Left ventricle myocardium inferior (tissue), 1 donor: Measurements from ENCODE around the gene HERC3. TPM values are rescaled to one million over a fixed set of nuclear protein-coding genes. Genes with fewer than 3 reads are reported as not detected.
A peak's percentile ranks its signal among the peaks of the same experiment; 100 is the strongest.

Experiments used
- DNase-seq: peaks from one replicate; pipeline ENCODE4 v3.0.0-alpha.2; 2020
- H3K27ac ChIP-seq: fragments of 200-600 bp; replicated peaks from 2 replicates; pipeline ENCODE4 v1.8.0; 2021
- H3K27me3 ChIP-seq: fragments of 200-600 bp; 2 replicates; pipeline ENCODE4 v1.8.0; 2021; ENCODE audit warnings: low read depth
- H3K36me3 ChIP-seq: fragments of 200-600 bp; 2 replicates; pipeline ENCODE4 v1.8.0; 2021
- H3K4me1 ChIP-seq: fragments of 200-600 bp; 2 replicates; pipeline ENCODE4 v1.8.0; 2021
- H3K4me3 ChIP-seq: fragments of 200-600 bp; 2 replicates; pipeline ENCODE4 v1.8.0; 2021; ENCODE audit warnings: mild to moderate bottlenecking, moderate library complexity
- H3K9me3 ChIP-seq: fragments of 200-600 bp; replicated peaks from 2 replicates; pipeline ENCODE4 v1.8.0; 2021
- intact Hi-C: fragments of 100-400 bp; cut with micrococcal nuclease; formaldehyde crosslinking; loops from one replicate; pipeline ENCODE4 v1.11.0; 2022
- total RNA-seq: library from RNA; stranded (reverse); fragmentation: NEBNext Ultra II Directional; extraction: Animal tissue kit (Norgen Biotek cat#: 25700); gene quantifications from one replicate; pipeline ENCODE4 v1.2.1, GENCODE V29; 2021
- TF ChIP-seq, protein P1 (sequence below): fragments of 200-600 bp; IDR thresholded peaks from 2 replicates; pipeline ENCODE4 v1.8.0; 2021; ENCODE audit warnings: antibody characterized with exemption, mild to moderate bottlenecking, borderline replicate concordance
- donor health status: DM: no; HTN: yes; CAD: no; lungs with severe emphysema.

HERC3 gene
- total RNA-seq, 1 donor from 2014 or later: 56.8 TPM

DNA sequence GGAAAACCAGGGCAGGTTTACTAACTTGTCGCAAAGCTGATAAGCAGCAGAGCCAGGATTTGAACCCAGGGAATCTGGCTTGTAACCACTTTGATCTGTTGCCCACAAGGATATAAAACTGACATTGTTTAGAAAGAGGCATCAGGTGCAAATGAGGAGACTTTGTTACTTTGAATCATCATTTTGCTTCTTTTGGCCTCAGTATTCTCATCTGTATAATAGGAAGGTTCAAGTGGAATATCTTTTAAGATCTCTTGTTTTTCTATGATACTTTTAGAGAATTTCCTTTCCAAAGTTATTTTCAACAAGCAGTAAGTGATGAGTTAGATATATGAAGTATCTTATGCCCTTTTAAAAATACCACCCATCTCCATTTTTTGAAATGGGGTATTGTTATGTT, 163.2 kb downstream of the HERC3 start:
- no peak overlapping the region for H3K27ac ChIP-seq
- peaks cover 45% of the 10 kb centered on the region for H3K4me1 ChIP-seq
- TF ChIP-seq, protein P1, sequence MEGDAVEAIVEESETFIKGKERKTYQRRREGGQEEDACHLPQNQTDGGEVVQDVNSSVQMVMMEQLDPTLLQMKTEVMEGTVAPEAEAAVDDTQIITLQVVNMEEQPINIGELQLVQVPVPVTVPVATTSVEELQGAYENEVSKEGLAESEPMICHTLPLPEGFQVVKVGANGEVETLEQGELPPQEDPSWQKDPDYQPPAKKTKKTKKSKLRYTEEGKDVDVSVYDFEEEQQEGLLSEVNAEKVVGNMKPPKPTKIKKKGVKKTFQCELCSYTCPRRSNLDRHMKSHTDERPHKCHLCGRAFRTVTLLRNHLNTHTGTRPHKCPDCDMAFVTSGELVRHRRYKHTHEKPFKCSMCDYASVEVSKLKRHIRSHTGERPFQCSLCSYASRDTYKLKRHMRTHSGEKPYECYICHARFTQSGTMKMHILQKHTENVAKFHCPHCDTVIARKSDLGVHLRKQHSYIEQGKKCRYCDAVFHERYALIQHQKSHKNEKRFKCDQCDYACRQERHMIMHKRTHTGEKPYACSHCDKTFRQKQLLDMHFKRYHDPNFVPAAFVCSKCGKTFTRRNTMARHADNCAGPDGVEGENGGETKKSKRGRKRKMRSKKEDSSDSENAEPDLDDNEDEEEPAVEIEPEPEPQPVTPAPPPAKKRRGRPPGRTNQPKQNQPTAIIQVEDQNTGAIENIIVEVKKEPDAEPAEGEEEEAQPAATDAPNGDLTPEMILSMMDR: no peak
- H3K9me3 ChIP-seq: no peaks in the 10 kb centered on the region
- no peaks in the 10 kb centered on the region for H3K27me3 ChIP-seq
- intact Hi-C loops: no loop called here
- no peak overlapping the region for H3K4me3 ChIP-seq
- peaks cover 26% of the 10 kb centered on the region for H3K36me3 ChIP-seq
- no peak for DNase-seq

DNA sequence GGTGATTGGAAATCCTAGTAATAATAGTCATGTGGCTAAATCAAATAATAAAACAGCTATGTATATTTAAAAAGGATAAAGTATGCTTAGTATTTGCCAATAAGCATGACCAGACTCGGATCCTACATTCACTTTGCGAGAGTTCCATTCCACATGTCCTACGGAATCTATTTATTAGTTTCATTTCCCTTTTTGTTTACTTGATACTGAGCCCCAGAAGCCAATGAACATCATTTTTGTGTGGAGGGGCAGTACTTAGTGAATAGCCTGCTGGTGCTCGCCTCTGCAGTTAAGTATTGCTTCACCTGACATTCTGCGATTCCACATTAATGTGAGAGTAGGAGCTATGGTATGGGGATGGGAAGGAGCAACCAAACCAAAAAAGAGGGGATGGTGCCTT, 163.9 kb downstream of the HERC3 start:
- intact Hi-C loops: no loop called here
- no peak for DNase-seq
- no peak overlapping the region for H3K4me3 ChIP-seq
- H3K27me3 ChIP-seq: no peaks in the 10 kb centered on the region
- peaks cover 45% of the 10 kb centered on the region for H3K4me1 ChIP-seq
- TF ChIP-seq, protein P1: no peak
- H3K9me3 ChIP-seq: no peaks in the 10 kb centered on the region
- H3K27ac ChIP-seq: no peak overlapping the region
- peaks cover 19% of the 10 kb centered on the region for H3K36me3 ChIP-seq

DNA sequence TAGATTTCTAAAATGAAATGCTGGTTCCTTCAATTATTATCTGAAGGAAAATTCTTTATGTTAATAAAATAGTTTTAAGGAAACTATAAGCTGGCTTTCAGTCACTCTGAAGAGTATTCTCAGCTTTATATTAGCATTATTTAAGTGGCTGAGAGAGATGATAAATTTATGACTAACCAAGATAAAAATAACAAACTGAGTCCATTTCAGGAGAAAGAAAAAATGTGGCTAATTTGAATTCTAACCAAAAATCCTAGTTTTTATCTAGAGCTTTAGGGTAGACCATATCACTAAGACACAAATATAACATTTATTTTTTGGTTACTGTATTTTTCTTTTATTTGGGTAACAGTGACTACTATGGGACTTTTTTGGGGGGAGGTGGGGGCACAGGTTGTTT, 164.8 kb downstream of the HERC3 start:
- peaks cover 11% of the 10 kb centered on the region for H3K36me3 ChIP-seq
- H3K4me3 ChIP-seq: no peak overlapping the region
- no peaks in the 10 kb centered on the region for H3K9me3 ChIP-seq
- H3K27ac ChIP-seq: no peak overlapping the region
- TF ChIP-seq, protein P1: no peak
- intact Hi-C loops: no loop called here
- no peaks in the 10 kb centered on the region for H3K27me3 ChIP-seq
- peaks cover 45% of the 10 kb centered on the region for H3K4me1 ChIP-seq
- DNase-seq: no peak

DNA sequence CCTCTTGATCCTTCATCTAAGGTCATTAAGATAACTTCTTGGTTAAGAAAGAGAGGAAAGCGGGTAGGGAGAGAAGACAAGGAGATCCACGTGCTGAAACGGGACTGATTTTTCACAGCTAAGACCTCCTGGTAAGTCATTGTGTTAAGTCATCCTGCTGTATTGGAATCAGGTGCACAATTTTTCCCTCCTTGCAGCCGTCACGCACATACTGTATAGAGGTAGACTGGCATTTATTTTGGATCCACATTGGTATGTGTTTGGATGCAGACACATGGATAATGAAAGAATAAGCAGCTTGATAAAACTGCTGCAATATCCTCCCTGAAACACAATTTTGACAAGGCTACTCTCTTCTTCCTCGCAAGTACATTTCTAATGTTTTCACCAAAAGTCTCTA, 165.5 kb downstream of the HERC3 start:
- intact Hi-C loops: no loop called here

More for the DNA sequence above, 165.5 kb downstream of the HERC3 start:
- Histone ChIP-seq H3K4me1 (peaks cover 45% of the 10 kb centered on the region), H3K9me3 (no peaks in the 10 kb centered on the region), H3K36me3 (peaks cover 11% of the 10 kb centered on the region), H3K4me3 (peak overlapping the region; percentile 52), H3K27me3 (no peaks in the 10 kb centered on the region), H3K27ac (peak overlapping the region; percentile 3)
- TF ChIP-seq, protein P1: no peak
- no peak for DNase-seq

Other genes starting within 250 kb of the HERC3 start
- 9.3 TPM for gene HERC6, start 213.6 kb upstream of the HERC3 start, total RNA-seq
- 2.6 TPM for gene HERC5, start 135.4 kb upstream of the HERC3 start, total RNA-seq
- 56.1 TPM for gene PYURF, start 68.7 kb upstream of the HERC3 start, total RNA-seq
- 3.5 TPM for gene NAP1L5, start 105.3 kb downstream of the HERC3 start, total RNA-seq